MCF 10A (cell line): ENCODE results near the gene MDGA2. TPM values are rescaled to one million over a fixed set of nuclear protein-coding genes. Genes with fewer than 3 reads are reported as not detected.

Experiments used
- BruUV-seq: library from RNA; stranded (reverse); fragments of 400-500 nt; replicated peaks from 2 replicates; lab custom pipeline; 2021; lab: Mats Ljungman, UMichigan
- CTCF ChIA-PET: fragments of 300-600 bp; sonication (Branson Sonifier 250); formaldehyde crosslinking; extraction: SDS; loops from one replicate; lab custom pipeline; 2021; ENCODE audit warnings: antibody characterized with exemption, inconsistent platforms; lab: Yijun Ruan, JAX
- POLR2A ChIA-PET: fragments of 300-600, 350-650 bp; sonication (Branson Sonifier 250); formaldehyde crosslinking; extraction: SDS; loops from one replicate; lab custom pipeline; 2020; ENCODE audit warnings: antibody characterized with exemption, inconsistent platforms; lab: Yijun Ruan, JAX
- DNase-seq: peaks from one replicate; pipeline ENCODE4 v3.0.0-alpha.2; 2018; ENCODE audit not compliant: unreplicated experiment
- H3K27ac Mint-ChIP-seq: one replicate; pipeline ENCODE4 v1.8.0; 2022; ENCODE audit warnings: mild to moderate bottlenecking, low read depth, mixed read lengths; ENCODE audit not compliant: unreplicated experiment
- H3K27me3 Mint-ChIP-seq: one replicate; pipeline ENCODE4 v1.8.0; 2022; ENCODE audit warnings: mixed read lengths; ENCODE audit not compliant: insufficient read depth, unreplicated experiment
- H3K36me3 Mint-ChIP-seq: one replicate; pipeline ENCODE4 v1.8.0; 2022; ENCODE audit warnings: mild to moderate bottlenecking, moderate library complexity, mixed read lengths; ENCODE audit not compliant: insufficient read depth, unreplicated experiment
- H3K4me1 Mint-ChIP-seq: one replicate; pipeline ENCODE4 v1.8.0; 2022; ENCODE audit warnings: mixed read lengths; ENCODE audit not compliant: insufficient read depth, unreplicated experiment
- H3K4me3 Mint-ChIP-seq: one replicate; pipeline ENCODE4 v1.8.0; 2022; ENCODE audit warnings: mild to moderate bottlenecking, moderate library complexity, mixed read lengths; ENCODE audit not compliant: unreplicated experiment
- H3K9me3 Mint-ChIP-seq: one replicate; pipeline ENCODE4 v1.8.0; 2022; ENCODE audit warnings: mixed read lengths; ENCODE audit not compliant: unreplicated experiment
- CTCF ChIP-seq: fragments of 200-600 bp; IDR thresholded peaks from one replicate; pipeline ENCODE4 v1.8.0; 2022; ENCODE audit warnings: antibody characterized with exemption, mild to moderate bottlenecking; ENCODE audit not compliant: unreplicated experiment
- intact Hi-C: fragments of 100-400 bp; cut with micrococcal nuclease; formaldehyde crosslinking; loops from 2 replicates; pipeline ENCODE4 v1.14.1; 2022
- total RNA-seq: library from RNA; stranded (reverse); gene quantifications from 2 replicates; pipeline ENCODE4 v1.2.3, GENCODE V29; 2022

The MDGA2 gene
- total RNA-seq, 1 experiment from 2014 or later = not detected

GRCh38 chr14:46861753-46862152 lies 813.7 kb downstream of the MDGA2 start:
- no peaks in the 10 kb centered on the region for H3K9me3 Mint-ChIP-seq
- H3K27ac Mint-ChIP-seq = no peak overlapping the region
- ChIA-PET POLR2A (no interaction called here), CTCF (no interaction called here)
- no peak overlapping the region for H3K4me3 Mint-ChIP-seq
- intact Hi-C loops = no loop called here
- DNase-seq = no peak
- TF ChIP-seq CTCF = no peak
- peaks cover 42% of the 10 kb centered on the region for H3K27me3 Mint-ChIP-seq
- no peaks in the 10 kb centered on the region for H3K4me1 Mint-ChIP-seq
- BruUV-seq = no TSS peak
- no peaks in the 10 kb centered on the region for H3K36me3 Mint-ChIP-seq

GRCh38 chr14:46840944-46841720 lies 834.3 kb downstream of the MDGA2 start:
- Mint-ChIP-seq H3K4me1 (no peaks in the 10 kb centered on the region), H3K27me3 (peaks cover 37% of the 10 kb centered on the region), H3K27ac (no peak overlapping the region), H3K9me3 (no peaks in the 10 kb centered on the region), H3K4me3 (no peak overlapping the region), H3K36me3 (no peaks in the 10 kb centered on the region)
- intact Hi-C loops = no loop called here
- no peak for TF ChIP-seq CTCF
- ChIA-PET CTCF (no interaction called here), POLR2A (no interaction called here)
- DNase-seq = no peak
- BruUV-seq = no TSS peak

- Mint-ChIP-seq H3K9me3 (no peaks in the 10 kb centered on the region), H3K36me3 (no peaks in the 10 kb centered on the region), H3K4me3 (no peak overlapping the region), H3K27ac (no peak overlapping the region), H3K27me3 (peaks cover 38% of the 10 kb centered on the region), H3K4me1 (no peaks in the 10 kb centered on the region)
- ChIA-PET CTCF (no interaction called here), POLR2A (no interaction called here)
- no peak for TF ChIP-seq CTCF
- intact Hi-C loops = no loop called here
- no peak for DNase-seq
- no TSS peak for BruUV-seq
Observed at GRCh38 chr14:46820291-46820690, 855.1 kb downstream of the MDGA2 start.

GRCh38 chr14:46819117-46819516 lies 856.3 kb downstream of the MDGA2 start:
- no peak for DNase-seq
- TF ChIP-seq CTCF = no peak
- H3K36me3 Mint-ChIP-seq = no peaks in the 10 kb centered on the region
- POLR2A ChIA-PET = no interaction called here
- no peaks in the 10 kb centered on the region for H3K9me3 Mint-ChIP-seq
- intact Hi-C loops = no loop called here
- H3K27me3 Mint-ChIP-seq = peaks cover 45% of the 10 kb centered on the region
- CTCF ChIA-PET = no interaction called here
- BruUV-seq = no TSS peak
- H3K27ac Mint-ChIP-seq = no peak overlapping the region
- no peak overlapping the region for H3K4me3 Mint-ChIP-seq
- no peaks in the 10 kb centered on the region for H3K4me1 Mint-ChIP-seq
